Ascending aorta (tissue), 2 donors: ENCODE results near the gene ASGR1. TPM values are rescaled to one million over a fixed set of nuclear protein-coding genes. Genes with fewer than 3 reads are reported as not detected.

ENCODE experiments used
- DNase-seq, 2 donors: peaks; one replicate each; pipeline ENCODE4 v3.0.0-alpha.2; 2019; ENCODE audit warnings: low spot score in 2 of 2
- H3K27ac ChIP-seq, 2 donors: fragments of 200-600 bp; sonication (generic); one replicate each; pipeline ENCODE4 v1.5.1; 2016 to 2017; ENCODE audit warnings: mild to moderate bottlenecking in 1 of 2
- H3K27me3 ChIP-seq: fragments of 200-600 bp; sonication (generic); one replicate; pipeline ENCODE4 v1.5.1; 2017
- H3K36me3 ChIP-seq, 2 donors: fragments of 200-600 bp; sonication (generic); one replicate each; pipeline ENCODE4 v1.5.1; 2016
- H3K4me1 ChIP-seq, 2 donors: fragments of 200-600 bp; sonication (generic); one replicate each; pipeline ENCODE4 v1.5.1; 2016 to 2017; ENCODE audit warnings: mild to moderate bottlenecking in 1 of 2
- H3K4me3 ChIP-seq, 2 donors: fragments of 200-600 bp; sonication (generic); one replicate each; pipeline ENCODE4 v1.5.1; 2016 to 2017; ENCODE audit warnings: mild to moderate bottlenecking in 1 of 2
- H3K9me3 ChIP-seq, 2 donors: fragments of 200-600 bp; sonication (generic); one replicate each; pipeline ENCODE4 v1.5.1; 2016
- intact Hi-C: fragments of 100-400 bp; cut with DNase I; formaldehyde crosslinking; loops from one replicate; pipeline ENCODE4 v1.15.1; 2023
- total RNA-seq: library from RNA; depleted of rRNA; stranded (reverse); fragments of >200 nt; gene quantifications from one replicate; pipeline ENCODE4 v1.1.0, GENCODE V29; 2016
- TF ChIP-seq, protein P1 (sequence below), 3 experiments: fragments of 200-600 bp in 2 of 3; fragments of 450-650 bp in 1 of 3; sonication (generic) in 2 of 3; IDR thresholded peaks; one replicate each; pipeline ENCODE4 v1.5.1; 2016 to 2019; ENCODE audit warnings: antibody characterized with exemption in 3 of 3, mild to moderate bottlenecking in 1 of 3, moderate library complexity in 1 of 3

The ASGR1 gene
- total RNA-seq, 1 donor from 2014 or later = 3.9 TPM

DNA sequence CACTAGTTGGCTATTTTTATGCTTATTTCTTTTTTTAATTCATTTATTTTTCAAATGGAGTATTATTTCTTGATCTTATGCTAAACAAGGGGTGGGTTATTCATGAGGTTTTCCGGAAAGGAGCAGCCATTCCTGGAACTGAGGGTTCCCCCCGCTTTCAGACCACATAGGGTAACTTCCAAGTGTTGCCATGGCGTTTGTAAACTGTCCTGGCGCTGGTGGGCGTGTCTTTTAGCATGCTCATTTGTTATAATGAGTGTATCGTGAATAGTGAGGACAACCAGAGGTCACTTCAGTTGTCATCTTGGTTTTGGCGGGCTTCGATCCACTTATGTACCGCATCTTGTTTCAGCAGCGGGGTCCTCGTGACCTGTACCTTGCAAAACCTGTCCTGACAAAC is 35.0 kb downstream of the ASGR1 start:
- no peak for DNase-seq
- no peak overlapping the region for H3K4me3 ChIP-seq
- H3K9me3 ChIP-seq = no peaks in the 10 kb centered on the region
- no peaks in the 10 kb centered on the region for H3K27me3 ChIP-seq
- H3K4me1 ChIP-seq = no peaks in the 10 kb centered on the region
- TF ChIP-seq, protein P1, sequence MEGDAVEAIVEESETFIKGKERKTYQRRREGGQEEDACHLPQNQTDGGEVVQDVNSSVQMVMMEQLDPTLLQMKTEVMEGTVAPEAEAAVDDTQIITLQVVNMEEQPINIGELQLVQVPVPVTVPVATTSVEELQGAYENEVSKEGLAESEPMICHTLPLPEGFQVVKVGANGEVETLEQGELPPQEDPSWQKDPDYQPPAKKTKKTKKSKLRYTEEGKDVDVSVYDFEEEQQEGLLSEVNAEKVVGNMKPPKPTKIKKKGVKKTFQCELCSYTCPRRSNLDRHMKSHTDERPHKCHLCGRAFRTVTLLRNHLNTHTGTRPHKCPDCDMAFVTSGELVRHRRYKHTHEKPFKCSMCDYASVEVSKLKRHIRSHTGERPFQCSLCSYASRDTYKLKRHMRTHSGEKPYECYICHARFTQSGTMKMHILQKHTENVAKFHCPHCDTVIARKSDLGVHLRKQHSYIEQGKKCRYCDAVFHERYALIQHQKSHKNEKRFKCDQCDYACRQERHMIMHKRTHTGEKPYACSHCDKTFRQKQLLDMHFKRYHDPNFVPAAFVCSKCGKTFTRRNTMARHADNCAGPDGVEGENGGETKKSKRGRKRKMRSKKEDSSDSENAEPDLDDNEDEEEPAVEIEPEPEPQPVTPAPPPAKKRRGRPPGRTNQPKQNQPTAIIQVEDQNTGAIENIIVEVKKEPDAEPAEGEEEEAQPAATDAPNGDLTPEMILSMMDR (IDR thresholded peaks at IDR 0.05) = no peak
- intact Hi-C loops = no loop called here
- H3K27ac ChIP-seq = no peak overlapping the region
- H3K36me3 ChIP-seq = no peaks in the 10 kb centered on the region

- no peak overlapping the region for H3K27ac ChIP-seq
- intact Hi-C loops = no loop called here
- H3K4me3 ChIP-seq = no peak overlapping the region
- H3K9me3 ChIP-seq = no peaks in the 10 kb centered on the region
- no peaks in the 10 kb centered on the region for H3K36me3 ChIP-seq
- TF ChIP-seq, protein P1 (IDR thresholded peaks at IDR 0.05) = no peak
- no peaks in the 10 kb centered on the region for H3K27me3 ChIP-seq
- DNase-seq = no peak
- no peaks in the 10 kb centered on the region for H3K4me1 ChIP-seq
These were observed 37.3 kb downstream of the ASGR1 start for GRCh38 chr17:7141824-7142223.

DNA sequence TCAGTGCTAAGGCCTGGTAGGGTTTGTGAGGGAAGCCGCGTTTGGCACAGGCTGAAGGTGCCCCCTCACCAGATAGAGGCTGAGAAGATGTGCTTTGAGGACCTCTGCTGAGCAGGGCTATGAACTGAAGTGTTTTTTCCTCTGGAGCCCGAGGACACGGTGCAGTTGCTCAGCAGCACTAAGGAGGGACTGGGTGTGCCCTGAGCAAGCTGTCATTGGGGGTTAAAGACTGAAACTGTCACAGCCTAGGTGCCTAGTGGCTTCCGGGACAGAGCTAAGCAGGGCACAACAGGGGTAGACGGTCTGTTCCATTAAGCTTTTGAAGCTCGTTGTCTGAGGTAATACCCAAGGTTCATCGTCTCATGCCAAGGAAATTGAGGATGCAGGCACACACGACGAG is 39.8 kb downstream of the ASGR1 start:
- no peak overlapping the region for H3K4me3 ChIP-seq
- no peaks in the 10 kb centered on the region for H3K4me1 ChIP-seq
- no peaks in the 10 kb centered on the region for H3K36me3 ChIP-seq
- H3K9me3 ChIP-seq = no peaks in the 10 kb centered on the region
- TF ChIP-seq, protein P1 (IDR thresholded peaks at IDR 0.05) = no peak
- no peak for DNase-seq
- H3K27me3 ChIP-seq = no peaks in the 10 kb centered on the region
- no peak overlapping the region for H3K27ac ChIP-seq
- intact Hi-C loops = no loop called here

DNA sequence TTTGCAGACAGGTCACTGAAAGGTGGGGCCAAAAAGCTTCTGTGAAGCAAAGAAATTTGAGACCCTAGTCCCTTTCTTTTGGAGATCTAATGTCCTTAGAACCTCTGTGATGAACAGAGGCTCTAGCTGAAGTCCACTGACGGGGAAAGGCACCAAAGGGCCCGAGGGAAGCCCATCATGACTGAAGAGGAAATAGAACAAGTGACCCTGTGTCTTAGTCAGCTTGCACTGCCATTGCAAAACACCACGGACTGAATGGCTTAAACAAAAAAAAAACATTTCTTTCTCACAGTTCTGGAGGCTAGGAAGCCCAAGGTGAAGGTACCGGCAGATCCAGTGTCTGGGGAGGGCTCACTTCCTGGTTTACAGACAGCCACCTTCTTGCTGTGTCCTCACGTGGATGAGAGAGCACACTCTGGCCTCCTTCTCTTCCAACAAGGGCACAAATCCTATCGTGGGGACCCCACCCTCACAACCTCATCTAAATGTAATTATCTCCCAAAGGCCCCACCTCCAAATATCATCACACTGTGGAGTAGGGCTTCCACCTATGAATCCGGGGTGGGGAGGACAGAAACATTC is 40.3 kb downstream of the ASGR1 start:
- Histone ChIP-seq H3K27ac (no peak overlapping the region), H3K9me3 (no peaks in the 10 kb centered on the region), H3K4me1 (no peaks in the 10 kb centered on the region), H3K4me3 (no peak overlapping the region), H3K27me3 (no peaks in the 10 kb centered on the region), H3K36me3 (no peaks in the 10 kb centered on the region)
- DNase-seq = no peak
- TF ChIP-seq, protein P1 (IDR thresholded peaks at IDR 0.05) = no peak
- intact Hi-C loops = no loop called here

GRCh38 chr17:7137171-7137943 is 41.8 kb downstream of the ASGR1 start:
- no peak overlapping the region for H3K27ac ChIP-seq
- H3K27me3 ChIP-seq = no peaks in the 10 kb centered on the region
- H3K4me3 ChIP-seq = no peak overlapping the region
- intact Hi-C loops = loop anchor here (2.0 kb wide), 2 partner anchors 85 to 93 kb away; partner anchors contain the start of gene SLC16A11
- H3K9me3 ChIP-seq = no peaks in the 10 kb centered on the region
- DNase-seq = no peak
- H3K4me1 ChIP-seq = no peaks in the 10 kb centered on the region
- TF ChIP-seq, protein P1 (IDR thresholded peaks at IDR 0.05) = no peak
- H3K36me3 ChIP-seq = no peaks in the 10 kb centered on the region
